ENCODE results near the gene EML5.

The EML5 gene

DNA sequence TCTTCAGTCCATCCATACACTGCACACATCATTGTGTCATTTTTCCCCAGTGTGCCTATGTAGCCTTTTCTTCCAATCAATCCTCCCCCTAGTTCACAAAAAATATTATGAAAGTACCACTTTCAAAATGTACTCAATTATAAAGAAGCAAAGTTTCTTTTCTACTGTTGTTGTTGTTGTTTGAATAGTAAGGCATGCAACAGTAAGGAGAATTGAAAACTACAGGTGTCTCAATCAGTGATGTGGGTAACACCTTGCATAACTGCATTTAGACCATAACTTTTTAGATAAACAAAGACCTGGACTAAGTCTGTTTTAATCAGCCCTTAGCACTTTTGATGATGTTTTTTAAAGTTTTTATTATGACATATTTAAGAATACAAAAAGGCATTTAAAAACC lies 104.4 kb downstream of the EML5 start:
- H3K4me3 ChIP-seq (ENCODE audit: low read depth, low read length), result no peak overlapping the region
- TF ChIP-seq PRDM10 (tag by site-specific recombination; IDR thresholded peaks at IDR 0.05) (no peak), ZNF623 (tag by site-specific recombination; IDR thresholded peaks at IDR 0.05) (no peak), ZNF654 (tag by site-specific recombination; IDR thresholded peaks at IDR 0.05; ENCODE audit: low read depth) (no peak), MZF1 (tag by site-specific recombination; IDR thresholded peaks at IDR 0.05; ENCODE audit: borderline replicate concordance) (no peak), ZNF658 (tag by site-specific recombination; IDR thresholded peaks at IDR 0.05) (no peak), ZNF530 (tag by site-specific recombination; IDR thresholded peaks at IDR 0.05; ENCODE audit: low read depth) (no peak), KLF1 (tag by site-specific recombination; IDR thresholded peaks at IDR 0.05) (no peak), ZNF548 (tag by site-specific recombination; IDR thresholded peaks at IDR 0.05) (no peak), ZBTB48 (tag by site-specific recombination; IDR thresholded peaks at IDR 0.05) (no peak), ZNF169 (tag by site-specific recombination; IDR thresholded peaks at IDR 0.05) (no peak)
- TF ChIP-seq, protein P1, sequence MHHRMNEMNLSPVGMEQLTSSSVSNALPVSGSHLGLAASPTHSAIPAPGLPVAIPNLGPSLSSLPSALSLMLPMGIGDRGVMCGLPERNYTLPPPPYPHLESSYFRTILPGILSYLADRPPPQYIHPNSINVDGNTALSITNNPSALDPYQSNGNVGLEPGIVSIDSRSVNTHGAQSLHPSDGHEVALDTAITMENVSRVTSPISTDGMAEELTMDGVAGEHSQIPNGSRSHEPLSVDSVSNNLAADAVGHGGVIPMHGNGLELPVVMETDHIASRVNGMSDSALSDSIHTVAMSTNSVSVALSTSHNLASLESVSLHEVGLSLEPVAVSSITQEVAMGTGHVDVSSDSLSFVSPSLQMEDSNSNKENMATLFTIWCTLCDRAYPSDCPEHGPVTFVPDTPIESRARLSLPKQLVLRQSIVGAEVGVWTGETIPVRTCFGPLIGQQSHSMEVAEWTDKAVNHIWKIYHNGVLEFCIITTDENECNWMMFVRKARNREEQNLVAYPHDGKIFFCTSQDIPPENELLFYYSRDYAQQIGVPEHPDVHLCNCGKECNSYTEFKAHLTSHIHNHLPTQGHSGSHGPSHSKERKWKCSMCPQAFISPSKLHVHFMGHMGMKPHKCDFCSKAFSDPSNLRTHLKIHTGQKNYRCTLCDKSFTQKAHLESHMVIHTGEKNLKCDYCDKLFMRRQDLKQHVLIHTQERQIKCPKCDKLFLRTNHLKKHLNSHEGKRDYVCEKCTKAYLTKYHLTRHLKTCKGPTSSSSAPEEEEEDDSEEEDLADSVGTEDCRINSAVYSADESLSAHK (tag by site-specific recombination; IDR thresholded peaks at IDR 0.05), result no peak
- POLR2A ChIA-PET, result no interaction called here
- CTCF ChIA-PET, result no interaction called here
- no peaks in the 10 kb centered on the region for H3K4me1 ChIP-seq (ENCODE audit: control insufficient read depth, insufficient read depth, low read length)
- no peak overlapping the region for H3K27ac ChIP-seq (ENCODE audit: extremely low read depth, low read depth, low read length)
- peaks cover 0 to 2% of the 10 kb centered on the region in 2 experiments; a peak in 2 of 3 replicates for H3K36me3 ChIP-seq (ENCODE audit: control insufficient read depth in 2 of 2, insufficient read depth in 1 of 2, low read length in 2 of 2)
- no peaks in the 10 kb centered on the region for H3K9me3 ChIP-seq (ENCODE audit: control insufficient read depth, insufficient read depth, low read depth, low read length)

DNA sequence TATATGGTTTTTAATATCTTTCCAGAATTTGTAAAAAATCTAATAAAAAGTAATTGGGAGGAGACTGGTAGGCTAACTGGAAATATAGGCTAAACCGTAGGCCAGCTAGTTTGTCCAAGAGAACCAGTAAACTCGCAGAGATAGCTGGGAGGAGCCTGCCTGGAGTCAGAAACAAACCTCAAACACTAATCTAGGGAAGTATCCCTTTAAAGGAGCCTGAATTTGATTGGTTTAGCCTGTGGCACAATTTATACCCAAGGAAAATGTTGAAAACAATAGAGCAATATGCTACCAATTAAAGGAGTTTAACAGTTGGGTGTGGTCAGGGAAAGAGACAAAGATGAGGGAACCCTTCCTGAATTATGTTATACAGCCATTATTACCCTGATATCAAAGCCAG lies 109.6 kb downstream of the EML5 start:
- Histone ChIP-seq H3K27ac (ENCODE audit: extremely low read depth, low read depth, low read length) (no peak overlapping the region), H3K4me3 (ENCODE audit: low read depth, low read length) (no peak overlapping the region), H3K9me3 (ENCODE audit: control insufficient read depth, insufficient read depth, low read depth, low read length) (no peaks in the 10 kb centered on the region), H3K4me1 (ENCODE audit: control insufficient read depth, insufficient read depth, low read length) (no peaks in the 10 kb centered on the region), H3K36me3 (ENCODE audit: control insufficient read depth in 2 of 2, insufficient read depth in 1 of 2, low read length in 2 of 2) (peaks cover 0 to under 1% of the 10 kb centered on the region in 2 experiments)
- POLR2A ChIA-PET, result no interaction called here
- CTCF ChIA-PET, result interaction anchor here (1.3 kb wide), 1 partner anchor 16 kb away, joined by 3 read pairs; no protein-coding TSS in a partner anchor
- TF ChIP-seq ZNF423 (tag by site-specific recombination; IDR thresholded peaks at IDR 0.05), result no peak
- TF ChIP-seq ZNF843 (tag by site-specific recombination; IDR thresholded peaks at IDR 0.05), result no peak
- TF ChIP-seq ZNF248 (tag by site-specific recombination; IDR thresholded peaks at IDR 0.05), result no peak
- no peak for TF ChIP-seq ZNF223 (tag by site-specific recombination; IDR thresholded peaks at IDR 0.05)
- TF ChIP-seq, protein P2, sequence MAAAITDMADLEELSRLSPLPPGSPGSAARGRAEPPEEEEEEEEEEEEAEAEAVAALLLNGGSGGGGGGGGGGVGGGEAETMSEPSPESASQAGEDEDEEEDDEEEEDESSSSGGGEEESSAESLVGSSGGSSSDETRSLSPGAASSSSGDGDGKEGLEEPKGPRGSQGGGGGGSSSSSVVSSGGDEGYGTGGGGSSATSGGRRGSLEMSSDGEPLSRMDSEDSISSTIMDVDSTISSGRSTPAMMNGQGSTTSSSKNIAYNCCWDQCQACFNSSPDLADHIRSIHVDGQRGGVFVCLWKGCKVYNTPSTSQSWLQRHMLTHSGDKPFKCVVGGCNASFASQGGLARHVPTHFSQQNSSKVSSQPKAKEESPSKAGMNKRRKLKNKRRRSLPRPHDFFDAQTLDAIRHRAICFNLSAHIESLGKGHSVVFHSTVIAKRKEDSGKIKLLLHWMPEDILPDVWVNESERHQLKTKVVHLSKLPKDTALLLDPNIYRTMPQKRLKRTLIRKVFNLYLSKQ (tag by site-specific recombination; IDR thresholded peaks at IDR 0.05; ENCODE audit: borderline replicate concordance), result no peak
- TF ChIP-seq, protein P1 (tag by site-specific recombination; IDR thresholded peaks at IDR 0.05), result no peak
- no peak for TF ChIP-seq ZNF157 (tag by site-specific recombination; IDR thresholded peaks at IDR 0.05)
- no peak for TF ChIP-seq ZNF610 (tag by site-specific recombination; IDR thresholded peaks at IDR 0.05; ENCODE audit: borderline replicate concordance)
- no peak for TF ChIP-seq ZFP3 (tag by site-specific recombination; IDR thresholded peaks at IDR 0.05; ENCODE audit: low read depth)
- no peak for TF ChIP-seq SALL2 (tag by site-specific recombination; IDR thresholded peaks at IDR 0.05; ENCODE audit: borderline replicate concordance)
- no peak for TF ChIP-seq ZNF341 (tag by site-specific recombination; IDR thresholded peaks at IDR 0.05; ENCODE audit: low read depth)
- TF ChIP-seq ZBTB6 (tag by site-specific recombination; IDR thresholded peaks at IDR 0.05), result no peak
- no peak for TF ChIP-seq ZNF239 (tag by site-specific recombination; IDR thresholded peaks at IDR 0.05)
- no peak for TF ChIP-seq ZNF473 (tag by site-specific recombination; IDR thresholded peaks at IDR 0.05)
- no peak for TF ChIP-seq MYNN (tag by site-specific recombination; IDR thresholded peaks at IDR 0.05; ENCODE audit: borderline replicate concordance)

Data from HEK293 (cell line).